Mammary epithelial cell (primary cell): ENCODE data around the gene MEGF11.

Experiments used
- EZH2 ChIP-seq: IDR thresholded peaks from 2 replicates; pipeline ENCODE4 v1.6.1; 2012; ENCODE audit warnings: low read length, inconsistent platforms, borderline replicate concordance
- TF ChIP-seq, protein P1 (sequence below), 2 donors: IDR thresholded peaks in 1 of 2; conservative IDR thresholded peaks in 1 of 2; 2 replicates each; pipeline ENCODE4 v1.5.1; 2011 to 2012; ENCODE audit warnings: inconsistent platforms in 2 of 2, low read length in 2 of 2, mild to moderate bottlenecking in 2 of 2, control low read depth in 1 of 2, low read depth in 1 of 2; ENCODE audit not compliant: insufficient read depth in 1 of 2; ENCODE audit errors: extremely low read depth in 1 of 2

- no peak for TF ChIP-seq EZH2
- TF ChIP-seq, protein P1, sequence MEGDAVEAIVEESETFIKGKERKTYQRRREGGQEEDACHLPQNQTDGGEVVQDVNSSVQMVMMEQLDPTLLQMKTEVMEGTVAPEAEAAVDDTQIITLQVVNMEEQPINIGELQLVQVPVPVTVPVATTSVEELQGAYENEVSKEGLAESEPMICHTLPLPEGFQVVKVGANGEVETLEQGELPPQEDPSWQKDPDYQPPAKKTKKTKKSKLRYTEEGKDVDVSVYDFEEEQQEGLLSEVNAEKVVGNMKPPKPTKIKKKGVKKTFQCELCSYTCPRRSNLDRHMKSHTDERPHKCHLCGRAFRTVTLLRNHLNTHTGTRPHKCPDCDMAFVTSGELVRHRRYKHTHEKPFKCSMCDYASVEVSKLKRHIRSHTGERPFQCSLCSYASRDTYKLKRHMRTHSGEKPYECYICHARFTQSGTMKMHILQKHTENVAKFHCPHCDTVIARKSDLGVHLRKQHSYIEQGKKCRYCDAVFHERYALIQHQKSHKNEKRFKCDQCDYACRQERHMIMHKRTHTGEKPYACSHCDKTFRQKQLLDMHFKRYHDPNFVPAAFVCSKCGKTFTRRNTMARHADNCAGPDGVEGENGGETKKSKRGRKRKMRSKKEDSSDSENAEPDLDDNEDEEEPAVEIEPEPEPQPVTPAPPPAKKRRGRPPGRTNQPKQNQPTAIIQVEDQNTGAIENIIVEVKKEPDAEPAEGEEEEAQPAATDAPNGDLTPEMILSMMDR (conservative IDR thresholded peaks at IDR 0.05 in 1 of 2, IDR thresholded peaks at IDR 0.05 in 1 of 2; ENCODE audit: extremely low read depth in 1 of 2, insufficient read depth in 1 of 2, low read depth in 1 of 2, low read length in 2 of 2), result no peak
These were observed 105.4 kb downstream of the MEGF11 start for GRCh38 chr15:66148187-66148586.
